GM23338 (cell line): ENCODE data around the gene RHCG. TPM values are rescaled to one million over a fixed set of nuclear protein-coding genes. Genes with fewer than 3 reads are reported as not detected.

Experiments
- ATAC-seq: fragments of 200-7000 bp; cut with Tn5 transposase; 3 replicates; pipeline ENCODE4 v1.9.1; 2020
- DNase-seq: peaks from one replicate; pipeline ENCODE4 v3.0.0-alpha.2; 2015; ENCODE audit warnings: low spot score
- H2AFZ ChIP-seq: fragments of 200-600 bp; sonication (generic); 2 replicates; pipeline ENCODE4 v1.8.0; 2016; ENCODE audit warnings: antibody characterized with exemption, mild to moderate bottlenecking, moderate library complexity
- H3F3A ChIP-seq: fragments of 200-600 bp; sonication (generic); replicated peaks from 2 replicates; pipeline ENCODE4 v1.8.0; 2017; ENCODE audit warnings: antibody characterized with exemption, mixed run types, low read depth
- H3K27ac ChIP-seq: fragments of 200-600 bp; sonication (generic); 2 replicates; pipeline ENCODE4 v1.6.1; 2016; ENCODE audit warnings: low read depth
- H3K27me3 ChIP-seq: fragments of 200-600 bp; sonication (generic); 2 replicates; pipeline ENCODE4 v1.8.0; 2016; ENCODE audit warnings: mild to moderate bottlenecking, mixed run types, moderate library complexity; ENCODE audit not compliant: insufficient read depth
- H3K36me3 ChIP-seq: fragments of 200-600 bp; sonication (generic); 2 replicates; pipeline ENCODE4 v1.8.0; 2016; ENCODE audit warnings: mild to moderate bottlenecking; ENCODE audit not compliant: insufficient read depth
- H3K4me1 ChIP-seq: fragments of 200-600 bp; sonication (generic); 2 replicates; pipeline ENCODE4 v1.8.0; 2016; ENCODE audit warnings: mild to moderate bottlenecking, moderate library complexity; ENCODE audit not compliant: insufficient read depth
- H3K4me2 ChIP-seq: fragments of 200-600 bp; sonication (generic); 2 replicates; pipeline ENCODE4 v1.7.1; 2017; ENCODE audit warnings: mixed run types
- H3K4me3 ChIP-seq: fragments of 200-600 bp; sonication (generic); 2 replicates; pipeline ENCODE4 v1.6.1; 2016; ENCODE audit warnings: mixed run types
- H3K79me2 ChIP-seq: fragments of 200-600 bp; sonication (generic); replicated peaks from 2 replicates; pipeline ENCODE4 v1.8.0; 2017; ENCODE audit warnings: mild to moderate bottlenecking; ENCODE audit not compliant: insufficient read depth
- H3K9me2 ChIP-seq: fragments of 200-600 bp; sonication (generic); 2 replicates; pipeline ENCODE4 v1.8.0; 2017; ENCODE audit not compliant: insufficient read depth
- H4K20me1 ChIP-seq: fragments of 200-600 bp; sonication (generic); replicated peaks from 2 replicates; pipeline ENCODE4 v1.8.0; 2017; ENCODE audit warnings: mild to moderate bottlenecking; ENCODE audit not compliant: insufficient read depth
- H3K27ac Mint-ChIP-seq: 2 replicates; pipeline ENCODE4 v1.8.0; 2020; ENCODE audit warnings: inconsistent platforms, mild to moderate bottlenecking, moderate library complexity, mixed read lengths
- H3K27me3 Mint-ChIP-seq: 3 replicates; pipeline ENCODE4 v1.8.0; 2022; ENCODE audit warnings: low read depth, mild to moderate bottlenecking, moderate library complexity, mixed read lengths, inconsistent platforms; ENCODE audit not compliant: insufficient read depth, poor library complexity
- H3K36me3 Mint-ChIP-seq: 3 replicates; pipeline ENCODE4 v1.8.0; 2021; ENCODE audit warnings: low read depth, mild to moderate bottlenecking, inconsistent platforms, moderate library complexity, mixed read lengths
- H3K4me1 Mint-ChIP-seq: 3 replicates; pipeline ENCODE4 v1.8.0; 2020; ENCODE audit warnings: mild to moderate bottlenecking, inconsistent platforms, mixed read lengths
- H3K4me3 Mint-ChIP-seq: 3 replicates; pipeline ENCODE4 v1.8.0; 2021; ENCODE audit warnings: moderate library complexity, mild to moderate bottlenecking, inconsistent platforms, mixed read lengths
- H3K9me3 Mint-ChIP-seq: 3 replicates; pipeline ENCODE4 v1.8.0; 2020; ENCODE audit warnings: moderate library complexity, mild to moderate bottlenecking, inconsistent platforms, mixed read lengths
- CREB1 ChIP-seq: fragments of 250-450 bp; sonication (Bioruptor Pico); IDR thresholded peaks from 2 replicates; pipeline ENCODE4 v1.5.0; 2020; ENCODE audit warnings: low read depth, mild to moderate bottlenecking, moderate library complexity
- EZH2 ChIP-seq: fragments of 200-600 bp; sonication (generic); IDR thresholded peaks from one replicate; pipeline ENCODE4 v1.8.0; 2017; ENCODE audit warnings: antibody characterized with exemption, mild to moderate bottlenecking, low read depth; ENCODE audit not compliant: unreplicated experiment
- JUNB ChIP-seq: IDR thresholded peaks from one replicate; pipeline ENCODE4 v1.6.1; 2016; ENCODE audit warnings: antibody characterized with exemption; ENCODE audit not compliant: unreplicated experiment
- NANOG ChIP-seq: IDR thresholded peaks from 2 replicates; pipeline ENCODE4 v1.6.1; 2016; ENCODE audit warnings: antibody characterized with exemption, borderline replicate concordance
- POLR2AphosphoS5 ChIP-seq: IDR thresholded peaks from 2 replicates; pipeline ENCODE4 v1.6.1; 2016; ENCODE audit warnings: antibody characterized with exemption, low read depth
- STAT1 ChIP-seq: IDR thresholded peaks from one replicate; pipeline ENCODE4 v1.6.1; 2016; ENCODE audit warnings: antibody characterized with exemption; ENCODE audit not compliant: unreplicated experiment
- ZNF114 ChIP-seq: fragments of 250-450 bp; sonication (Bioruptor Pico); IDR thresholded peaks from 2 replicates; pipeline ENCODE4 v1.5.0; 2020; ENCODE audit warnings: mild to moderate bottlenecking, moderate library complexity
- ZNF331 ChIP-seq: fragments of 250-450 bp; sonication (Bioruptor Pico); IDR thresholded peaks from 2 replicates; pipeline ENCODE4 v1.5.0; 2020; ENCODE audit warnings: low read depth, mild to moderate bottlenecking, moderate library complexity
- polyA plus RNA-seq: library from polyadenylated mRNA; unstranded; fragments of >200 nt; fragmentation: Nextera tagmentation; extraction: Ambion mirVana; gene quantifications from 2 replicates; pipeline ENCODE4 v1.2.1, GENCODE V29; 2016
- total RNA-seq: library from RNA; depleted of rRNA; stranded (reverse); fragments of >200 nt; shearing (Covaris generic); gene quantifications from 2 replicates; pipeline ENCODE4 v1.2.3, GENCODE V29; 2014
- TF ChIP-seq, protein P1 (sequence below): fragments of 250-450 bp; sonication (Bioruptor Pico); IDR thresholded peaks from 2 replicates; pipeline ENCODE4 v1.5.0; 2020; ENCODE audit warnings: mild to moderate bottlenecking, moderate library complexity
- TF ChIP-seq, protein P2 (sequence below): IDR thresholded peaks from 2 replicates; pipeline ENCODE4 v1.6.1; 2016; ENCODE audit warnings: antibody characterized with exemption
- TF ChIP-seq, protein P3 (sequence below), 2 experiments: fragments of 200-600 bp in 1 of 2; sonication (generic) in 1 of 2; conservative IDR thresholded peaks; 2 replicates each; pipeline versions ENCODE4 v1.5.1 to v1.6.1; 2016 to 2017; ENCODE audit warnings: antibody characterized with exemption in 2 of 2, low read depth in 2 of 2, mild to moderate bottlenecking in 2 of 2, moderate library complexity in 1 of 2

The RHCG gene
- total and polyA plus RNA-seq, 2 experiments from 2014 or later, result 0.21 to 0.63 TPM

DNA sequence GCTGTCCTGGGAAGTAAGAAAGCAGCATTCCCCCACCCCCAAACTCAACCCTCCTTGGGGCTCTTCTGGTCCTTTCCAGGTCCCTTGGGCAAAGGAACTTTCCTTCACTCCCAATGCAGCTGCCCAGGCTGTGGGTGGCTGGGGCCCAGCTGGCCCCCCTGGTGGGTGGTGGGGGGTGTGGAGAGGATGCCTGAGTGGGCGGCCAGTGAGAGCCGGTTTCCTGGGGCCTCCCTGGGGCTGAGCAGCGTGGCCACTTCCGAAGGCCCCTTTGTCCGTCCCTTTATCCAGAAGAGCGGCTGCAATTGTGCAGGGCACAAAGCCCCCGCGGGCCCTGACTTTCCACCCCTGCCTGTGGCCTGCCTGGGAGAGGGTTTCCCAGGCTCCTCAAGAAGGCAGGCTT, 61.0 kb downstream of the RHCG start (continued):
- TF ChIP-seq, protein P1, sequence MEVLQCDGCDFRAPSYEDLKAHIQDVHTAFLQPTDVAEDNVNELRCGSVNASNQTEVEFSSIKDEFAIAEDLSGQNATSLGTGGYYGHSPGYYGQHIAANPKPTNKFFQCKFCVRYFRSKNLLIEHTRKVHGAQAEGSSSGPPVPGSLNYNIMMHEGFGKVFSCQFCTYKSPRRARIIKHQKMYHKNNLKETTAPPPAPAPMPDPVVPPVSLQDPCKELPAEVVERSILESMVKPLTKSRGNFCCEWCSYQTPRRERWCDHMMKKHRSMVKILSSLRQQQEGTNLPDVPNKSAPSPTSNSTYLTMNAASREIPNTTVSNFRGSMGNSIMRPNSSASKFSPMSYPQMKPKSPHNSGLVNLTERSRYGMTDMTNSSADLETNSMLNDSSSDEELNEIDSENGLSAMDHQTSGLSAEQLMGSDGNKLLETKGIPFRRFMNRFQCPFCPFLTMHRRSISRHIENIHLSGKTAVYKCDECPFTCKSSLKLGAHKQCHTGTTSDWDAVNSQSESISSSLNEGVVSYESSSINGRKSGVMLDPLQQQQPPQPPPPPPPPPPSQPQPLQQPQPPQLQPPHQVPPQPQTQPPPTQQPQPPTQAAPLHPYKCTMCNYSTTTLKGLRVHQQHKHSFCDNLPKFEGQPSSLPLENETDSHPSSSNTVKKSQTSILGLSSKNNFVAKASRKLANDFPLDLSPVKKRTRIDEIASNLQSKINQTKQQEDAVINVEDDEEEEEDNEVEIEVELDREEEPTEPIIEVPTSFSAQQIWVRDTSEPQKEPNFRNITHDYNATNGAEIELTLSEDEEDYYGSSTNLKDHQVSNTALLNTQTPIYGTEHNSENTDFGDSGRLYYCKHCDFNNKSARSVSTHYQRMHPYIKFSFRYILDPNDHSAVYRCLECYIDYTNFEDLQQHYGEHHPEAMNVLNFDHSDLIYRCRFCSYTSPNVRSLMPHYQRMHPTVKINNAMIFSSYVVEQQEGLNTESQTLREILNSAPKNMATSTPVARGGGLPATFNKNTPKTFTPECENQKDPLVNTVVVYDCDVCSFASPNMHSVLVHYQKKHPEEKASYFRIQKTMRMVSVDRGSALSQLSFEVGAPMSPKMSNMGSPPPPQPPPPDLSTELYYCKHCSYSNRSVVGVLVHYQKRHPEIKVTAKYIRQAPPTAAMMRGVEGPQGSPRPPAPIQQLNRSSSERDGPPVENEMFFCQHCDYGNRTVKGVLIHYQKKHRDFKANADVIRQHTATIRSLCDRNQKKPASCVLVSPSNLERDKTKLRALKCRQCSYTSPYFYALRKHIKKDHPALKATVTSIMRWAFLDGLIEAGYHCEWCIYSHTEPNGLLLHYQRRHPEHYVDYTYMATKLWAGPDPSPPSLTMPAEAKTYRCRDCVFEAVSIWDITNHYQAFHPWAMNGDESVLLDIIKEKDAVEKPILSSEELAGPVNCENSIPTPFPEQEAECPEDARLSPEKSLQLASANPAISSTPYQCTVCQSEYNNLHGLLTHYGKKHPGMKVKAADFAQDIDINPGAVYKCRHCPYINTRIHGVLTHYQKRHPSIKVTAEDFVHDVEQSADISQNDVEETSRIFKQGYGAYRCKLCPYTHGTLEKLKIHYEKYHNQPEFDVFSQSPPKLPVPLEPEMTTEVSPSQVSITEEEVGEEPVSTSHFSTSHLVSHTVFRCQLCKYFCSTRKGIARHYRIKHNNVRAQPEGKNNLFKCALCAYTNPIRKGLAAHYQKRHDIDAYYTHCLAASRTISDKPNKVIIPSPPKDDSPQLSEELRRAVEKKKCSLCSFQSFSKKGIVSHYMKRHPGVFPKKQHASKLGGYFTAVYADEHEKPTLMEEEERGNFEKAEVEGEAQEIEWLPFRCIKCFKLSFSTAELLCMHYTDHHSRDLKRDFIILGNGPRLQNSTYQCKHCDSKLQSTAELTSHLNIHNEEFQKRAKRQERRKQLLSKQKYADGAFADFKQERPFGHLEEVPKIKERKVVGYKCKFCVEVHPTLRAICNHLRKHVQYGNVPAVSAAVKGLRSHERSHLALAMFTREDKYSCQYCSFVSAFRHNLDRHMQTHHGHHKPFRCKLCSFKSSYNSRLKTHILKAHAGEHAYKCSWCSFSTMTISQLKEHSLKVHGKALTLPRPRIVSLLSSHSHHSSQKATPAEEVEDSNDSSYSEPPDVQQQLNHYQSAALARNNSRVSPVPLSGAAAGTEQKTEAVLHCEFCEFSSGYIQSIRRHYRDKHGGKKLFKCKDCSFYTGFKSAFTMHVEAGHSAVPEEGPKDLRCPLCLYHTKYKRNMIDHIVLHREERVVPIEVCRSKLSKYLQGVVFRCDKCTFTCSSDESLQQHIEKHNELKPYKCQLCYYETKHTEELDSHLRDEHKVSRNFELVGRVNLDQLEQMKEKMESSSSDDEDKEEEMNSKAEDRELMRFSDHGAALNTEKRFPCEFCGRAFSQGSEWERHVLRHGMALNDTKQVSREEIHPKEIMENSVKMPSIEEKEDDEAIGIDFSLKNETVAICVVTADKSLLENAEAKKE (CRISPR knock-in tag), result no peak
- TF ChIP-seq STAT1 (no peak), EZH2 (no peak)

DNA sequence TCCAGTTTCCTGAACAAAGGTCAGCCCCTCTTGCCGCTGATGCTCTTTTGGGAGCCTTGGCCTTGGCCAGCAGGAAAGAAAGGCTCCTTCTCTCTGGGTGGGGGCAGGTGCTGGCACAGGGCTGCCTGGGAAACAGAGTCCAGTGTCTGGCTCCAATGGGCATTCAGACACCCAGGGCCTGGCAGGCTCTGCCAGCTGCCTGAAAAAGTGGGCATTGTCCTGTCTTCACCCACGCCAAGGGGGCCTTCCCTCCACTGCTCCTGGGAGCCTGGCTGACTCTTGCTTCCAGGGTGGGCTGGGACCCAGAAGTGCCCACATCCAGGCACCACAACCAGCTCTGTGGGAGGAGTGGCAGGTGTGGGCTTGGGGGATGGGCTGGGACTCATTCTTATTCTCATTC, 62.7 kb downstream of the RHCG start:
- H3K4me3 Mint-ChIP-seq, result no peak overlapping the region
- H3K9me3 Mint-ChIP-seq, result no peaks in the 10 kb centered on the region; the same call in 2 of the 3 replicates
- ATAC-seq (no peak), DNase-seq (no peak)
- Histone ChIP-seq H4K20me1 (no peaks in the 10 kb centered on the region), H2AFZ (no peak overlapping the region), H3K27me3 (peaks cover 37% of the 10 kb centered on the region), H3K9me2 (no peaks in the 10 kb centered on the region), H3K79me2 (no peaks in the 10 kb centered on the region), H3K27ac (no peak overlapping the region), H3K4me2 (no peak overlapping the region), H3K36me3 (no peaks in the 10 kb centered on the region), H3K4me1 (peaks cover 4% of the 10 kb centered on the region; the same call in 1 of the 2 replicates), H3F3A (no peaks in the 10 kb centered on the region), H3K4me3 (no peak overlapping the region)
- H3K27ac Mint-ChIP-seq, result no peak overlapping the region
- peaks cover 14% of the 10 kb centered on the region; the same call in 2 of the 3 replicates for H3K4me1 Mint-ChIP-seq
- peaks cover 33% of the 10 kb centered on the region for H3K27me3 Mint-ChIP-seq
- no peaks in the 10 kb centered on the region for H3K36me3 Mint-ChIP-seq
- no peak for TF ChIP-seq STAT1
- no peak for TF ChIP-seq EZH2
- TF ChIP-seq ZNF331 (CRISPR knock-in tag), result no peak
- no peak for TF ChIP-seq ZNF114 (CRISPR knock-in tag)
- TF ChIP-seq, protein P2, sequence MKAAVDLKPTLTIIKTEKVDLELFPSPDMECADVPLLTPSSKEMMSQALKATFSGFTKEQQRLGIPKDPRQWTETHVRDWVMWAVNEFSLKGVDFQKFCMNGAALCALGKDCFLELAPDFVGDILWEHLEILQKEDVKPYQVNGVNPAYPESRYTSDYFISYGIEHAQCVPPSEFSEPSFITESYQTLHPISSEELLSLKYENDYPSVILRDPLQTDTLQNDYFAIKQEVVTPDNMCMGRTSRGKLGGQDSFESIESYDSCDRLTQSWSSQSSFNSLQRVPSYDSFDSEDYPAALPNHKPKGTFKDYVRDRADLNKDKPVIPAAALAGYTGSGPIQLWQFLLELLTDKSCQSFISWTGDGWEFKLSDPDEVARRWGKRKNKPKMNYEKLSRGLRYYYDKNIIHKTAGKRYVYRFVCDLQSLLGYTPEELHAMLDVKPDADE, result no peak
- no peak for TF ChIP-seq NANOG
- no peak for TF ChIP-seq CREB1 (CRISPR knock-in tag)
- TF ChIP-seq, protein P3, sequence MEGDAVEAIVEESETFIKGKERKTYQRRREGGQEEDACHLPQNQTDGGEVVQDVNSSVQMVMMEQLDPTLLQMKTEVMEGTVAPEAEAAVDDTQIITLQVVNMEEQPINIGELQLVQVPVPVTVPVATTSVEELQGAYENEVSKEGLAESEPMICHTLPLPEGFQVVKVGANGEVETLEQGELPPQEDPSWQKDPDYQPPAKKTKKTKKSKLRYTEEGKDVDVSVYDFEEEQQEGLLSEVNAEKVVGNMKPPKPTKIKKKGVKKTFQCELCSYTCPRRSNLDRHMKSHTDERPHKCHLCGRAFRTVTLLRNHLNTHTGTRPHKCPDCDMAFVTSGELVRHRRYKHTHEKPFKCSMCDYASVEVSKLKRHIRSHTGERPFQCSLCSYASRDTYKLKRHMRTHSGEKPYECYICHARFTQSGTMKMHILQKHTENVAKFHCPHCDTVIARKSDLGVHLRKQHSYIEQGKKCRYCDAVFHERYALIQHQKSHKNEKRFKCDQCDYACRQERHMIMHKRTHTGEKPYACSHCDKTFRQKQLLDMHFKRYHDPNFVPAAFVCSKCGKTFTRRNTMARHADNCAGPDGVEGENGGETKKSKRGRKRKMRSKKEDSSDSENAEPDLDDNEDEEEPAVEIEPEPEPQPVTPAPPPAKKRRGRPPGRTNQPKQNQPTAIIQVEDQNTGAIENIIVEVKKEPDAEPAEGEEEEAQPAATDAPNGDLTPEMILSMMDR (conservative IDR thresholded peaks at IDR 0.05; ENCODE audit: low read depth in 2 of 2), result no peak
- TF ChIP-seq JUNB, result no peak
- TF ChIP-seq POLR2AphosphoS5, result no peak
